ENCODE measurements around the gene NKX1-2. TPM values are rescaled to one million over a fixed set of nuclear protein-coding genes. Genes with fewer than 3 reads are reported as not detected.

NKX1-2 gene
- total RNA-seq, 3 donors from 2014 or later = 0.33 to 0.73 TPM; not detected in 1

- Histone ChIP-seq H3K9me3 (no peaks in the 10 kb centered on the region), H3K27ac (no peak overlapping the region), H3K4me3 (no peak overlapping the region), H3K36me3 (no peaks in the 10 kb centered on the region), H3K27me3 (no peaks in the 10 kb centered on the region), H3K4me1 (peaks cover 0 to 5% of the 10 kb centered on the region in 2 donors)
- TF ChIP-seq, protein P1, sequence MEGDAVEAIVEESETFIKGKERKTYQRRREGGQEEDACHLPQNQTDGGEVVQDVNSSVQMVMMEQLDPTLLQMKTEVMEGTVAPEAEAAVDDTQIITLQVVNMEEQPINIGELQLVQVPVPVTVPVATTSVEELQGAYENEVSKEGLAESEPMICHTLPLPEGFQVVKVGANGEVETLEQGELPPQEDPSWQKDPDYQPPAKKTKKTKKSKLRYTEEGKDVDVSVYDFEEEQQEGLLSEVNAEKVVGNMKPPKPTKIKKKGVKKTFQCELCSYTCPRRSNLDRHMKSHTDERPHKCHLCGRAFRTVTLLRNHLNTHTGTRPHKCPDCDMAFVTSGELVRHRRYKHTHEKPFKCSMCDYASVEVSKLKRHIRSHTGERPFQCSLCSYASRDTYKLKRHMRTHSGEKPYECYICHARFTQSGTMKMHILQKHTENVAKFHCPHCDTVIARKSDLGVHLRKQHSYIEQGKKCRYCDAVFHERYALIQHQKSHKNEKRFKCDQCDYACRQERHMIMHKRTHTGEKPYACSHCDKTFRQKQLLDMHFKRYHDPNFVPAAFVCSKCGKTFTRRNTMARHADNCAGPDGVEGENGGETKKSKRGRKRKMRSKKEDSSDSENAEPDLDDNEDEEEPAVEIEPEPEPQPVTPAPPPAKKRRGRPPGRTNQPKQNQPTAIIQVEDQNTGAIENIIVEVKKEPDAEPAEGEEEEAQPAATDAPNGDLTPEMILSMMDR (IDR thresholded peaks at IDR 0.05) = no peak
- TF ChIP-seq POLR2A (IDR thresholded peaks at IDR 0.05) (no peak), POLR2AphosphoS5 (IDR thresholded peaks at IDR 0.05) (no peak)
- DNase-seq (ENCODE audit: low spot score in 2 of 2) = no peak
- intact Hi-C loops (cut with DNase I; ENCODE audit: low total_unique reads) = no loop called here
These were observed 14.5 kb upstream of the NKX1-2 start for GRCh38 chr10:124464028-124464965.

- no peak for DNase-seq (ENCODE audit: low spot score in 2 of 2)
- TF ChIP-seq, protein P1 (IDR thresholded peaks at IDR 0.05) = no peak
- TF ChIP-seq POLR2AphosphoS5 (IDR thresholded peaks at IDR 0.05) = no peak
- no peak for TF ChIP-seq POLR2A (IDR thresholded peaks at IDR 0.05)
- Histone ChIP-seq H3K9me3 (no peaks in the 10 kb centered on the region), H3K27me3 (no peaks in the 10 kb centered on the region), H3K27ac (peak overlapping the region; percentile 87 to 93), H3K4me1 (peaks cover 0 to 5% of the 10 kb centered on the region in 2 donors), H3K36me3 (no peaks in the 10 kb centered on the region), H3K4me3 (peak overlapping the region; percentile 52 to 93 (median 66))
- intact Hi-C loops (cut with DNase I; ENCODE audit: low total_unique reads) = no loop called here
These were observed 12.5 kb upstream of the NKX1-2 start for GRCh38 chr10:124462348-124462695.

- H3K36me3 ChIP-seq = no peaks in the 10 kb centered on the region
- TF ChIP-seq POLR2AphosphoS5 (IDR thresholded peaks at IDR 0.05) (peak in 1 of 3 donors; percentile 30), POLR2A (IDR thresholded peaks at IDR 0.05) (no peak)
- TF ChIP-seq, protein P1 (IDR thresholded peaks at IDR 0.05) = peak in 1 of 3 donors; percentile 55
- no peaks in the 10 kb centered on the region for H3K27me3 ChIP-seq
- peak; percentile 71 to 78 for DNase-seq (ENCODE audit: low spot score in 2 of 2)
- peak within 1 kb of the TSS; percentile 52 to 93 (median 66) for H3K4me3 ChIP-seq
- H3K9me3 ChIP-seq = no peaks in the 10 kb centered on the region
- H3K27ac ChIP-seq = peak within 1 kb of the TSS; percentile 87 to 93
- intact Hi-C loops (cut with DNase I; ENCODE audit: low total_unique reads) = no loop called here
- peaks cover 0 to 5% of the 10 kb centered on the region in 2 donors for H3K4me1 ChIP-seq
These were observed 12.0 kb upstream of the NKX1-2 start, which contains the start of gene LHPP for GRCh38 chr10:124461642-124462347. Gene LHPP (plus strand): TSS chr10:124461823. CDS start chr10:124461863, 40 bp downstream.

- no peak for DNase-seq (ENCODE audit: low spot score in 2 of 2)
- no peaks in the 10 kb centered on the region for H3K27me3 ChIP-seq
- H3K36me3 ChIP-seq = no peaks in the 10 kb centered on the region
- intact Hi-C loops (cut with DNase I; ENCODE audit: low total_unique reads) = no loop called here
- H3K27ac ChIP-seq = peak overlapping the region; percentile 67 to 82
- H3K4me1 ChIP-seq = peaks cover 0 to 5% of the 10 kb centered on the region in 2 donors
- H3K4me3 ChIP-seq = no peak overlapping the region
- TF ChIP-seq, protein P1 (IDR thresholded peaks at IDR 0.05) = no peak
- TF ChIP-seq POLR2A (IDR thresholded peaks at IDR 0.05) = no peak
- TF ChIP-seq POLR2AphosphoS5 (IDR thresholded peaks at IDR 0.05) = no peak
- no peaks in the 10 kb centered on the region for H3K9me3 ChIP-seq
These were observed 10.3 kb upstream of the NKX1-2 start for GRCh38 chr10:124460144-124460543.

Measured in breast epithelium (tissue), 4 donors.